Measurements from ENCODE around the gene CHAF1A. TPM values are rescaled to one million over a fixed set of nuclear protein-coding genes. Genes with fewer than 3 reads are reported as not detected.

CHAF1A gene
- total and polyA plus RNA-seq, 7 experiments from 2014 or later = 3.2 to 71.2 (median 12.4) TPM

- peak overlapping the region; percentile 68 for H3K27ac ChIP-seq (ENCODE audit: low read depth, low read length)
- ATAC-seq = no peak
- peak overlapping the region in 7 of 9 donors; percentile 13 to 92 (median 78) for H3K27ac Mint-ChIP-seq
- no peak for DNase-seq
- H3K36me3 Mint-ChIP-seq = peaks cover 0 to 5% (median 0%) of the 10 kb centered on the region in 5 donors
- H3K9me3 ChIP-seq (ENCODE audit: control insufficient read depth in 2 of 3, low read length in 3 of 3) = no peaks in the 10 kb centered on the region
- intact Hi-C loops (cut with micrococcal nuclease) = no loop called here
- H3K4me1 Mint-ChIP-seq = peaks cover 34 to 76% (median 60%) of the 10 kb centered on the region in 7 donors
- CTCF ChIA-PET = interaction anchor here (0.9 kb wide), 1 partner anchor 23 kb away, joined by 3 read pairs; the partner anchor contains the start of gene SH3GL1
- no peaks in the 10 kb centered on the region for H3K27me3 ChIP-seq (ENCODE audit: control insufficient read depth in 2 of 2, insufficient read depth in 2 of 2, low read length in 2 of 2)
- no peaks in the 10 kb centered on the region for H3K36me3 ChIP-seq (ENCODE audit: control insufficient read depth in 2 of 3, insufficient read depth in 3 of 3, low read length in 3 of 3)
- peaks cover 27 to 38% of the 10 kb centered on the region in 2 donors for H3K4me1 ChIP-seq (ENCODE audit: control insufficient read depth in 2 of 2, insufficient read depth in 2 of 2, low read length in 2 of 2)
- H3K4me3 ChIP-seq (ENCODE audit: low read length) = no peak overlapping the region
- H3K9me3 Mint-ChIP-seq = peaks cover 0 to 3% (median 0%) of the 10 kb centered on the region in 11 donors
- H3K4me3 Mint-ChIP-seq = peak overlapping the region in 2 of 10 donors; percentile 29 to 49
- POLR2A ChIA-PET = interaction anchor here (0.6 to 1.5 kb wide), 2 partner anchors 33 to 611 kb away, joined by 3 to 4 read pairs; partner anchors contain the start of gene MPND
- no peaks in the 10 kb centered on the region for H3K27me3 Mint-ChIP-seq
These were observed 25.3 kb upstream of the CHAF1A start for GRCh38 chr19:4376991-4377781.

- Histone ChIP-seq H3K27ac (ENCODE audit: low read depth, low read length) (peak overlapping the region; percentile 68), H3K4me1 (ENCODE audit: control insufficient read depth in 2 of 2, insufficient read depth in 2 of 2, low read length in 2 of 2) (peaks cover 27 to 38% of the 10 kb centered on the region in 2 donors), H3K27me3 (ENCODE audit: control insufficient read depth in 2 of 2, insufficient read depth in 2 of 2, low read length in 2 of 2) (no peaks in the 10 kb centered on the region), H3K36me3 (ENCODE audit: control insufficient read depth in 2 of 3, insufficient read depth in 3 of 3, low read length in 3 of 3) (peaks cover 0 to 3% (median under 1%) of the 10 kb centered on the region in 3 experiments), H3K4me3 (ENCODE audit: low read length) (no peak overlapping the region), H3K9me3 (ENCODE audit: control insufficient read depth in 2 of 3, low read length in 3 of 3) (no peaks in the 10 kb centered on the region)
- ATAC-seq (no peak), DNase-seq (no peak)
- H3K36me3 Mint-ChIP-seq = peaks cover 0 to 5% (median 0%) of the 10 kb centered on the region in 5 donors
- H3K27ac Mint-ChIP-seq = peak overlapping the region; percentile 87 to 97 (median 94)
- intact Hi-C loops (cut with micrococcal nuclease) = no loop called here
- CTCF ChIA-PET = no interaction called here
- no peaks in the 10 kb centered on the region for H3K27me3 Mint-ChIP-seq
- H3K4me1 Mint-ChIP-seq = peaks cover 34 to 69% (median 57%) of the 10 kb centered on the region in 7 donors
- peak overlapping the region; percentile 78 to 94 (median 86) for H3K4me3 Mint-ChIP-seq
- peaks cover 0 to 3% (median 0%) of the 10 kb centered on the region in 11 donors for H3K9me3 Mint-ChIP-seq
- POLR2A ChIA-PET = interaction anchor here (1.1 to 4.3 kb wide), 2 partner anchors 9 to 55 kb away, joined by 3 to 13 read pairs; no protein-coding TSS in a partner anchor
These were observed 23.6 kb upstream of the CHAF1A start for GRCh38 chr19:4378886-4379285.

- DNase-seq (peak in 5 of 9 donors; percentile 12 to 52 (median 19)), ATAC-seq (peak; percentile 46)
- Histone ChIP-seq H3K4me3 (ENCODE audit: low read length) (peak overlapping the region; percentile 57), H3K27me3 (ENCODE audit: control insufficient read depth in 2 of 2, insufficient read depth in 2 of 2, low read length in 2 of 2) (no peaks in the 10 kb centered on the region), H3K27ac (ENCODE audit: low read depth, low read length) (peak overlapping the region; percentile 68), H3K9me3 (ENCODE audit: control insufficient read depth in 2 of 3, low read length in 3 of 3) (no peaks in the 10 kb centered on the region), H3K4me1 (ENCODE audit: control insufficient read depth in 2 of 2, insufficient read depth in 2 of 2, low read length in 2 of 2) (peaks cover 27 to 38% of the 10 kb centered on the region in 2 donors), H3K36me3 (ENCODE audit: control insufficient read depth in 2 of 3, insufficient read depth in 3 of 3, low read length in 3 of 3) (peaks cover 0 to 8% (median 3%) of the 10 kb centered on the region in 3 experiments)
- Mint-ChIP-seq H3K27me3 (no peaks in the 10 kb centered on the region), H3K4me1 (peaks cover 34 to 67% (median 56%) of the 10 kb centered on the region in 7 donors), H3K27ac (peak overlapping the region; percentile 92 to 97 (median 95)), H3K9me3 (peaks cover 0 to 3% (median 0%) of the 10 kb centered on the region in 11 donors), H3K36me3 (peaks cover 0 to 5% (median 0%) of the 10 kb centered on the region in 5 donors), H3K4me3 (peak overlapping the region; percentile 78 to 94 (median 86))
- ChIA-PET CTCF (interaction anchor here (0.6 kb wide), 1 partner anchor 77 kb away, joined by 3 read pairs; no protein-coding TSS in a partner anchor), POLR2A (interaction anchor here (0.6 to 4.3 kb wide), 5 partner anchors 9 to 56 kb away, joined by 3 to 13 read pairs (median 4); partner anchors contain the start of genes CHAF1A and SH3GL1)
- intact Hi-C loops (cut with micrococcal nuclease) = loop anchor here (1.0 kb wide), 2 partner anchors 10 to 21 kb away; partner anchors contain the start of gene SH3GL1 (in 2 of the 2)
These were observed 22.8 kb upstream of the CHAF1A start for GRCh38 chr19:4379383-4380253.

DNA sequence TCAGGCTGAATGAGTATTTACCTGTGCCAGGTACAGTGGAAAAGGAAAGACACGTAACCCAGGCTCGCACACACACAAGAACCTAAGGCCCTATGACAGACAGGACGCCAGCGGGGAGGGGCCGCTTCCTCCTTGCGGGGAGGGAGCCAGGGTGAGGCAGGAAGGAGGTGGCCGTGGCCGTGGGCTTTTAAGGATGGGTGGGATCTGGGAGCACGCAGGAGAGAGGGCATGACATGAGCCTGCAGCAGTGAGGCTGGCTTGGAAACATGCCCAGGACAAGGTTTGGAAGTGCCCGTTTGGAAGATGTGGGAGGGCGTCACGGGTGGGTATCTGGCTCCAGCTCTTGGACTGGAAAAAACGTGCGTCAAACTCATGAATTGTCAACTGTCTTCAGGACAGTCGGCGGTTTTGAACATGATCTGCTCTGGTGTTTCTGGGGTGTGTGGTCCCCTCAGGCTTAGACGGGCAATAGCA is 22.1 kb upstream of the CHAF1A start:
- peak overlapping the region; percentile 92 to 97 (median 95) for H3K27ac Mint-ChIP-seq
- intact Hi-C loops (cut with micrococcal nuclease) = loop anchor here (1.0 kb wide), 2 partner anchors 11 to 20 kb away; partner anchors contain the start of gene SH3GL1 (in 2 of the 2)
- Histone ChIP-seq H3K36me3 (ENCODE audit: control insufficient read depth in 2 of 3, insufficient read depth in 3 of 3, low read length in 3 of 3) (peaks cover 0 to 15% (median 3%) of the 10 kb centered on the region in 3 experiments), H3K4me1 (ENCODE audit: control insufficient read depth in 2 of 2, insufficient read depth in 2 of 2, low read length in 2 of 2) (peaks cover 27 to 38% of the 10 kb centered on the region in 2 donors), H3K9me3 (ENCODE audit: control insufficient read depth in 2 of 3, low read length in 3 of 3) (no peaks in the 10 kb centered on the region), H3K27ac (ENCODE audit: low read depth, low read length) (peak overlapping the region; percentile 68), H3K27me3 (ENCODE audit: control insufficient read depth in 2 of 2, insufficient read depth in 2 of 2, low read length in 2 of 2) (no peaks in the 10 kb centered on the region), H3K4me3 (ENCODE audit: low read length) (peak overlapping the region; percentile 57)
- H3K36me3 Mint-ChIP-seq = peaks cover 0 to 5% (median 0%) of the 10 kb centered on the region in 5 donors
- peak overlapping the region; percentile 78 to 94 (median 86) for H3K4me3 Mint-ChIP-seq
- CTCF ChIA-PET = interaction anchor here (0.6 kb wide), 1 partner anchor 78 kb away, joined by 3 read pairs; no protein-coding TSS in a partner anchor
- H3K9me3 Mint-ChIP-seq = peaks cover 0 to 3% (median 0%) of the 10 kb centered on the region in 11 donors
- ATAC-seq (peak; percentile 85), DNase-seq (peak in 7 of 9 donors; percentile 61 to 74 (median 65))
- POLR2A ChIA-PET = interaction anchor here (0.6 to 4.3 kb wide), 6 partner anchors 9 to 52 kb away, joined by 3 to 13 read pairs (median 4); partner anchors contain the start of genes CHAF1A and SH3GL1
- H3K4me1 Mint-ChIP-seq = peaks cover 34 to 63% (median 56%) of the 10 kb centered on the region in 7 donors
- no peaks in the 10 kb centered on the region for H3K27me3 Mint-ChIP-seq

DNA sequence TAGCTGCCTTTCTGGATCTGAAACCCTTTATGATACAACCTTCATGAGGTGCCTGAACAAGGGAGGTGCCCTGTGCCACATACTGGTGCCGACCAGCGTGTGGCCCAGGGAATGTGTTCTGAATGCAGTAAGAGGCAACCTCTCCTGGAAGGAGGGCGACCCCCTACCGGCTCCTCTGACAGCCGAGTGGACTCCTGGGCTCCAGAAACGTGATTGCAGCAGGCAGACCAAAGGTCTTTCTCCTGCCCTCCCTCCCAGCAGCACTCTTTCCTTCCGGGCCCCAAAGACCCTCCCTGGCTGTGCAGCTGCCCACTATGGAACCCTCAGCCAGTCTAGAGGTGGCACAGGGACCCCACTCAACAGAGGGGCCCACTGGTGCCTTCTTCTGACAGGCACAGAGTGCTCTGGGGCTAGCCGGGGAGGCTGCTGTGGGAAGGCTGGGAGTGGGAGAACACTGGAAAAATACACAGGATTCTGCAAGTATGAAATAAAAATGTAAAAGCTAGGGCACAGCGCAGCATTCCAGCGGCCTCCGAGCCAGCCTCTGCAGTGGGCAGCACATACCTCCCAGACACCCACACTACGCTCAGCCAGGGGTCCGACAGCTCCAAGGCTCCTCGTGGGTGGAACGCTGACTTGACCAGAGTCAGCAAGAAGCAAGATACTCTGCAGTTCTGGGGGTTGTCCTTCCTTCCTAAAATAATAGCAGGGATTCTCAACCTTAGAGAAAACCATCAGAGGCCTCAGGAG is 17.0 kb upstream of the CHAF1A start:
- no peaks in the 10 kb centered on the region for H3K27me3 Mint-ChIP-seq

More for the DNA sequence above, 17.0 kb upstream of the CHAF1A start:
- ATAC-seq (no peak), DNase-seq (no peak)
- intact Hi-C loops (cut with micrococcal nuclease) = no loop called here
- Histone ChIP-seq H3K36me3 (ENCODE audit: control insufficient read depth in 2 of 3, insufficient read depth in 3 of 3, low read length in 3 of 3) (peaks cover 0 to 56% (median 3%) of the 10 kb centered on the region in 3 experiments), H3K27me3 (ENCODE audit: control insufficient read depth in 2 of 2, insufficient read depth in 2 of 2, low read length in 2 of 2) (no peaks in the 10 kb centered on the region), H3K4me3 (ENCODE audit: low read length) (no peak overlapping the region), H3K27ac (ENCODE audit: low read depth, low read length) (no peak overlapping the region), H3K4me1 (ENCODE audit: control insufficient read depth in 2 of 2, insufficient read depth in 2 of 2, low read length in 2 of 2) (peaks cover 14 to 15% of the 10 kb centered on the region in 2 donors), H3K9me3 (ENCODE audit: control insufficient read depth in 2 of 3, low read length in 3 of 3) (no peaks in the 10 kb centered on the region)
- H3K27ac Mint-ChIP-seq = peak overlapping the region in 3 of 9 donors; percentile 9 to 47 (median 41)
- peaks cover 0 to 10% (median 0%) of the 10 kb centered on the region in 5 donors for H3K36me3 Mint-ChIP-seq
- H3K4me1 Mint-ChIP-seq = peaks cover 12 to 40% (median 25%) of the 10 kb centered on the region in 7 donors
- ChIA-PET POLR2A (no interaction called here), CTCF (interaction anchor here (0.8 to 1.8 kb wide), 2 partner anchors 10 to 22 kb away, joined by 3 to 4 read pairs; no protein-coding TSS in a partner anchor)
- no peaks in the 10 kb centered on the region for H3K9me3 Mint-ChIP-seq
- no peak overlapping the region for H3K4me3 Mint-ChIP-seq
